GM12873 (cell line): ENCODE results near the gene ANKRD33B.

Source experiments
- TF ChIP-seq, protein P1 (sequence below): IDR thresholded peaks from 2 replicates; pipeline ENCODE4 v1.5.1; 2012; ENCODE audit warnings: low read depth, mild to moderate bottlenecking, moderate library complexity, low read length, control low read depth; ENCODE audit not compliant: insufficient read depth; ENCODE audit errors: missing control alignments

The ANKRD33B gene

GRCh38 chr5:10653043-10653442, 89.2 kb downstream of the ANKRD33B start:
- TF ChIP-seq, protein P1, sequence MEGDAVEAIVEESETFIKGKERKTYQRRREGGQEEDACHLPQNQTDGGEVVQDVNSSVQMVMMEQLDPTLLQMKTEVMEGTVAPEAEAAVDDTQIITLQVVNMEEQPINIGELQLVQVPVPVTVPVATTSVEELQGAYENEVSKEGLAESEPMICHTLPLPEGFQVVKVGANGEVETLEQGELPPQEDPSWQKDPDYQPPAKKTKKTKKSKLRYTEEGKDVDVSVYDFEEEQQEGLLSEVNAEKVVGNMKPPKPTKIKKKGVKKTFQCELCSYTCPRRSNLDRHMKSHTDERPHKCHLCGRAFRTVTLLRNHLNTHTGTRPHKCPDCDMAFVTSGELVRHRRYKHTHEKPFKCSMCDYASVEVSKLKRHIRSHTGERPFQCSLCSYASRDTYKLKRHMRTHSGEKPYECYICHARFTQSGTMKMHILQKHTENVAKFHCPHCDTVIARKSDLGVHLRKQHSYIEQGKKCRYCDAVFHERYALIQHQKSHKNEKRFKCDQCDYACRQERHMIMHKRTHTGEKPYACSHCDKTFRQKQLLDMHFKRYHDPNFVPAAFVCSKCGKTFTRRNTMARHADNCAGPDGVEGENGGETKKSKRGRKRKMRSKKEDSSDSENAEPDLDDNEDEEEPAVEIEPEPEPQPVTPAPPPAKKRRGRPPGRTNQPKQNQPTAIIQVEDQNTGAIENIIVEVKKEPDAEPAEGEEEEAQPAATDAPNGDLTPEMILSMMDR, result no peak

DNA sequence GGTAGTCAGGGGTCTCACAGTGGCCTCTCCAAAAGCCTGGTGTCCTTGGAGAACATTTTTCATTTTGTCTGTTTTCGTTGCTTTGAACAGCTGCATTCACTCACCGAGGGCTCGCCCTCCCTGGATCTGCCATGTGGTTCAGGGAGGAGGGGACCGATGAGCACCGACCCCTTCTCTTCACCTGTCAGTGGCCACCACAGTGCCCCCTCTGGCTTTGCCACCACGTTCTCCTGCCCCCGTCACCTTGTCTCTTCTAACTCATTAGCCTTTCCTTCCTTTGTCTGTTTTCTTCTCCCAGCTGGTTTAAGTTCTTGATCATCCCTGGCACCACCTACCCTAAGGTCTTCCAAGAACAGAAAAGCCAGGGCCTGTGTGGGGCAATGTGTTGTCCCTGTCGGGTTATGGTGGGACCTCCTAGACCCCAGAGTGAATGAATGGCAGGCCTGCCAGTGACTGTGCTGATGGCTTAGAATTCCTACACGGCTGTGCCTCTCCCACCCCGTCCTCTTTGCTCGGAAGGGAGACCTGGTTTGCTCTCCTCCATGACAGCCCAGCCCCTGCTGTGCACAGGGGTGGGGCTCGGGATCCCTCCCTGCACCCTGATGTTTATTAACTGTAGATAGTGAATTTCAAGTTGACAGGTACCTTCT, 90.0 kb downstream of the ANKRD33B start:
- TF ChIP-seq, protein P1, result no peak

DNA sequence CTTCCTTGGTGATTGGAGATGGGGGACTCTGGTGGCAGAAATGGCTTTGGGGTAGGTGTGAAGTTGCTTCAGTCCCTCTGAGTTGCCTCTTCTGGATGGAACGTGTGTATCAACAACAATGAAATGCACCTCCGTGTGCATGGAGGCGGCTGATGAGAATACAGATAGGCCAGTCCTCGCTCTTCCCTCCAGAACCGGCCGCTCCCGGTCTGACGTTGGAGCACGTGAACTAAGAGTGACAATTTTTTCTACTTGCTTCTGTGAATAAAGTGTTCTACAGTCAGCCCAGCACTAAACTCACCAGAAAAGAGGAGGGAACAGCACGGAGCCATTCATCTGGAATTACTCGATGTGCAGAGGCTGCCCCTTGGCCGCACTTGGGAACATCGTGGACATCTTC, 90.7 kb downstream of the ANKRD33B start:
- TF ChIP-seq, protein P1, result no peak

- TF ChIP-seq, protein P1, result no peak
These were observed 91.5 kb downstream of the ANKRD33B start for GRCh38 chr5:10655161-10655971.

- TF ChIP-seq, protein P1, result no peak
These were observed 92.3 kb downstream of the ANKRD33B start for GRCh38 chr5:10655972-10656830.

DNA sequence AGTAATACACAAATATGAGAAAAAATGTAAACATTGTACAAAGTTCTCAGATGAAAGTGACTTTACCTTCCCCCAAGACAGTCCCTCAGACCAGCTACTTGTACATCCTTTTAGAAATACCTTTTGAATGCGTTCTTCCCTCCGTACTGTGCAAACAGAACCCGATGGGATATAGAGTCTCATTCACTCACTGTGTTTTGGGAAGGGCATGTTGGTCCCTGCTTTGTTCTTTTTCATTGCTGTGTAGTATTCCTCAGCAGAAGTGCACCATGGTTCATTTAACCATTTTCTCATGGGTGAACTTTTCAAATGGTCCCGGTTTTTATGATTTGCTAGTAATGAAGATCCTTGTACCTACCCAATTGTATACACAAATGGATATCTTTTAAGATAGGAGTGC, 94.4 kb downstream of the ANKRD33B start:
- TF ChIP-seq, protein P1, result no peak

GRCh38 chr5:10660135-10660534, 96.3 kb downstream of the ANKRD33B start:
- TF ChIP-seq, protein P1, result no peak
